HEK293 (cell line): ENCODE results near the gene GNAI1.

Source experiments
- CTCF ChIA-PET: fragments of 350-600 bp; formaldehyde crosslinking; extraction: SDS; loops from one replicate; lab custom pipeline; 2021; ENCODE audit warnings: antibody characterized with exemption; lab: Yijun Ruan, JAX
- POLR2A ChIA-PET: fragments of 300-600 bp; formaldehyde crosslinking; extraction: SDS; loops from one replicate; lab custom pipeline; 2020; ENCODE audit warnings: antibody characterized with exemption, inconsistent platforms; lab: Yijun Ruan, JAX
- H3K27ac ChIP-seq: fragments of 200-500 bp; sonication (Bioruptor generic); 2 replicates; pipeline ENCODE4 v1.5.1; 2014; ENCODE audit warnings: low read depth, low read length, control low read depth, inconsistent platforms; ENCODE audit errors: extremely low read depth
- H3K36me3 ChIP-seq, 2 experiments: fragments of 200-500 bp in 1 of 2; sonication (Bioruptor generic) in 1 of 2; 1 replicate in 1 of 2; 2 replicates in 1 of 2; pipeline ENCODE4 v1.5.1; 2014 to 2017; ENCODE audit warnings: inconsistent platforms in 2 of 2, low read length in 2 of 2; ENCODE audit not compliant: control insufficient read depth in 2 of 2, insufficient read depth in 1 of 2
- H3K4me1 ChIP-seq: fragments of 200-500 bp; sonication (Bioruptor generic); 2 replicates; pipeline ENCODE4 v1.5.1; 2014; ENCODE audit warnings: mild to moderate bottlenecking, low read length, inconsistent platforms; ENCODE audit not compliant: control insufficient read depth, insufficient read depth
- H3K4me3 ChIP-seq: 2 replicates; pipeline ENCODE4 v1.5.1; 2011; ENCODE audit warnings: low read depth, mild to moderate bottlenecking, control low read depth, low read length, moderate library complexity
- H3K9me3 ChIP-seq: fragments of 200-500 bp; sonication (Bioruptor generic); 2 replicates; pipeline ENCODE4 v1.5.1; 2014; ENCODE audit warnings: low read depth, low read length, inconsistent platforms; ENCODE audit not compliant: control insufficient read depth, insufficient read depth
- HOXC10 ChIP-seq: sonication (generic); formaldehyde crosslinking; IDR thresholded peaks from 2 replicates; pipeline ENCODE4 v1.8.1; 2023; ENCODE audit warnings: mild to moderate bottlenecking, missing genetic modification reagents
- IKZF3 ChIP-seq: fragments of 450-650 bp; IDR thresholded peaks from 2 replicates; pipeline ENCODE4 v1.5.0; 2018; ENCODE audit warnings: missing biosample characterization, mild to moderate bottlenecking, missing genetic modification characterization, moderate library complexity
- KLF7 ChIP-seq: fragments of 450-650 bp; formaldehyde crosslinking; IDR thresholded peaks from 2 replicates; pipeline ENCODE4 v1.5.1; 2016; ENCODE audit warnings: missing biosample characterization, missing genetic modification characterization, borderline replicate concordance
- RBAK ChIP-seq: fragments of 450-650 bp; formaldehyde crosslinking; IDR thresholded peaks from 2 replicates; pipeline ENCODE4 v1.5.1; 2016; ENCODE audit warnings: missing biosample characterization, missing genetic modification characterization
- SALL2 ChIP-seq: fragments of 450-650 bp; formaldehyde crosslinking; IDR thresholded peaks from 2 replicates; pipeline ENCODE4 v1.5.0; 2017; ENCODE audit warnings: missing biosample characterization, mild to moderate bottlenecking, missing genetic modification characterization, borderline replicate concordance
- SCRT2 ChIP-seq: fragments of 450-650 bp; formaldehyde crosslinking; IDR thresholded peaks from 2 replicates; pipeline ENCODE4 v1.5.1; 2016; ENCODE audit warnings: missing biosample characterization, missing genetic modification characterization
- TRIM28 ChIP-seq: IDR thresholded peaks from 2 replicates; pipeline ENCODE4 v1.6.1; 2011; ENCODE audit warnings: low read length, control low read depth, borderline replicate concordance
- WT1 ChIP-seq: fragments of 450-650 bp; formaldehyde crosslinking; IDR thresholded peaks from 2 replicates; pipeline ENCODE4 v1.5.1; 2016; ENCODE audit warnings: missing biosample characterization, missing genetic modification characterization
- YY2 ChIP-seq: fragments of 450-650 bp; formaldehyde crosslinking; IDR thresholded peaks from 2 replicates; pipeline ENCODE4 v1.5.1; 2016; ENCODE audit warnings: missing biosample characterization, missing genetic modification characterization
- ZBTB1 ChIP-seq: fragments of 450-650 bp; formaldehyde crosslinking; IDR thresholded peaks from 2 replicates; pipeline ENCODE4 v1.5.1; 2016; ENCODE audit warnings: missing biosample characterization, missing genetic modification characterization
- ZEB2 ChIP-seq: fragments of 450-650 bp; formaldehyde crosslinking; IDR thresholded peaks from 2 replicates; pipeline ENCODE4 v1.5.1; 2016; ENCODE audit warnings: missing biosample characterization, missing genetic modification characterization
- ZFP3 ChIP-seq: fragments of 450-650 bp; formaldehyde crosslinking; IDR thresholded peaks from 2 replicates; pipeline ENCODE4 v1.5.1; 2016; ENCODE audit warnings: low read depth, missing biosample characterization, missing genetic modification characterization
- ZNF138 ChIP-seq: fragments of 450-650 bp; formaldehyde crosslinking; IDR thresholded peaks from 2 replicates; pipeline ENCODE4 v1.5.1; 2016; ENCODE audit warnings: missing biosample characterization, missing genetic modification characterization, borderline replicate concordance
- ZNF140 ChIP-seq: fragments of 450-650 bp; formaldehyde crosslinking; IDR thresholded peaks from 2 replicates; pipeline ENCODE4 v1.5.1; 2016; ENCODE audit warnings: missing biosample characterization, missing genetic modification characterization
- ZNF302 ChIP-seq: fragments of 450-650 bp; formaldehyde crosslinking; IDR thresholded peaks from 2 replicates; pipeline ENCODE4 v1.5.1; 2016; ENCODE audit warnings: missing biosample characterization, missing genetic modification characterization, low read depth
- ZNF311 ChIP-seq: fragments of 450-650 bp; formaldehyde crosslinking; IDR thresholded peaks from 2 replicates; pipeline ENCODE4 v1.5.1; 2017; ENCODE audit warnings: missing biosample characterization, missing genetic modification characterization, borderline replicate concordance
- ZNF350 ChIP-seq: fragments of 450-650 bp; formaldehyde crosslinking; IDR thresholded peaks from 2 replicates; pipeline ENCODE4 v1.5.0; 2017; ENCODE audit warnings: missing biosample characterization, mild to moderate bottlenecking, missing genetic modification characterization
- ZNF48 ChIP-seq: fragments of 450-650 bp; formaldehyde crosslinking; IDR thresholded peaks from 2 replicates; pipeline ENCODE4 v1.5.1; 2016; ENCODE audit warnings: missing biosample characterization, missing genetic modification characterization
- ZNF529 ChIP-seq: fragments of 450-650 bp; formaldehyde crosslinking; IDR thresholded peaks from 2 replicates; pipeline ENCODE4 v1.5.1; 2017; ENCODE audit warnings: missing genetic modification characterization, missing biosample characterization; ENCODE audit not compliant: insufficient replicate concordance
- ZNF621 ChIP-seq: fragments of 450-650 bp; formaldehyde crosslinking; IDR thresholded peaks from 2 replicates; pipeline ENCODE4 v1.5.1; 2017; ENCODE audit warnings: missing biosample characterization, missing genetic modification characterization
- ZNF660 ChIP-seq: fragments of 450-650 bp; IDR thresholded peaks from 2 replicates; pipeline ENCODE4 v1.5.1; 2018; ENCODE audit warnings: missing biosample characterization, mild to moderate bottlenecking, missing genetic modification characterization
- ZNF707 ChIP-seq: fragments of 450-650 bp; formaldehyde crosslinking; IDR thresholded peaks from 2 replicates; pipeline ENCODE4 v1.5.1; 2016; ENCODE audit warnings: missing biosample characterization, missing genetic modification characterization
- ZNF76 ChIP-seq: fragments of 450-650 bp; formaldehyde crosslinking; IDR thresholded peaks from 2 replicates; pipeline ENCODE4; 2016; ENCODE audit warnings: low read depth, missing biosample characterization, missing genetic modification characterization, borderline replicate concordance
- TF ChIP-seq, protein P1 (sequence below): fragments of 450-650 bp; formaldehyde crosslinking; IDR thresholded peaks from 2 replicates; pipeline ENCODE4 v1.5.1; 2016; ENCODE audit warnings: missing biosample characterization, missing genetic modification characterization
- TF ChIP-seq, protein P2 (sequence below): fragments of 450-650 bp; formaldehyde crosslinking; IDR thresholded peaks from 2 replicates; pipeline ENCODE4 v1.5.1; 2016; ENCODE audit warnings: missing biosample characterization, missing genetic modification characterization
- TF ChIP-seq, protein P3 (sequence below): fragments of 450-650 bp; formaldehyde crosslinking; IDR thresholded peaks from 2 replicates; pipeline ENCODE4 v1.5.1; 2016; ENCODE audit warnings: missing biosample characterization, missing genetic modification characterization
- TF ChIP-seq, protein P4 (sequence below): fragments of 450-650 bp; formaldehyde crosslinking; IDR thresholded peaks from 2 replicates; pipeline ENCODE4 v1.5.1; 2016; ENCODE audit warnings: missing biosample characterization, missing genetic modification characterization

Gene GNAI1

DNA sequence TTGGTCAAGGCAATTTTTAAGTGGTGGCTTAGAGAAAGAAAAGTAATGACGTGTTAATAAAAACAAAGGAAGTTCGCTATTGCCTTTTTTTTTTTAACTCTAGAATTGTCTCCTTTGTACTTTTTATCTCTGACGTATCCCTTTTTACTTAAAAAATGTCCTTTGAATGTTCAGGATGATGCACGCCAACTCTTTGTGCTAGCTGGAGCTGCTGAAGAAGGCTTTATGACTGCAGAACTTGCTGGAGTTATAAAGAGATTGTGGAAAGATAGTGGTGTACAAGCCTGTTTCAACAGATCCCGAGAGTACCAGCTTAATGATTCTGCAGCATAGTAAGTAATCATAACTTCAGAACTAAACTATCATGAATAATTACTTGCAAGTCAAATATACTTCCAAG lies 64.4 kb downstream of the GNAI1 start:
- ChIA-PET POLR2A (no interaction called here), CTCF (no interaction called here)
- TF ChIP-seq RBAK (tag by site-specific recombination) = no peak
- TF ChIP-seq ZNF76 (tag by site-specific recombination) = no peak
- H3K9me3 ChIP-seq = no peaks in the 10 kb centered on the region
- H3K36me3 ChIP-seq = peaks cover 6 to 13% of the 10 kb centered on the region in 2 experiments
- no peaks in the 10 kb centered on the region for H3K4me1 ChIP-seq
- no peak overlapping the region for H3K27ac ChIP-seq
- no peak overlapping the region for H3K4me3 ChIP-seq

DNA sequence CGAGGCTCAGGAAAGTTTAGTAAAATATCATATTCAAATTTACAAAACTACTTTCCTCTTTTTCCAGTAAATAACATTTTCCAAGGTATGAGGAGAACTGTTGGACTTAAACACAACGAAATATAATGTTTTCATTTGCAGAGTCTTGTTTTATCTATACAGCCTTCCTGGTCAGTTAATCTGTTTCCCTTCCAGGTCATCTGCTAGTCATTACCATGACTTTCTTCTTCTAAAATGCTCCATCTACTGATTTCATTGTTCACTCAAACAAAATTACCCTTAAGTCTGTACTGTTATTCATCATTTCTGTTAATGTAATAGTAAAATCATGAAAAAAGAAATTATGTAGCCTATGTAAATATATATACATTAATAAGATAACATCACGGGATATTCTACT lies 69.8 kb downstream of the GNAI1 start:
- H3K4me1 ChIP-seq = no peaks in the 10 kb centered on the region
- peaks cover 6 to 13% of the 10 kb centered on the region in 2 experiments for H3K36me3 ChIP-seq
- no peak overlapping the region for H3K4me3 ChIP-seq
- POLR2A ChIA-PET = no interaction called here
- H3K9me3 ChIP-seq = no peaks in the 10 kb centered on the region
- no peak overlapping the region for H3K27ac ChIP-seq
- CTCF ChIA-PET = no interaction called here
- TF ChIP-seq WT1 (tag by site-specific recombination) (no peak), ZNF138 (tag by site-specific recombination) (no peak), ZNF707 (tag by site-specific recombination) (no peak), IKZF3 (no peak), ZEB2 (tag by site-specific recombination) (no peak), ZNF311 (tag by site-specific recombination) (no peak), HOXC10 (CRISPR knock-in tag) (no peak), ZNF302 (tag by site-specific recombination) (no peak), ZNF350 (no peak), SCRT2 (no peak), ZNF621 (tag by site-specific recombination) (no peak), RBAK (tag by site-specific recombination) (no peak), ZFP3 (tag by site-specific recombination) (no peak), ZNF660 (tag by site-specific recombination) (no peak)
- TF ChIP-seq, protein P1, sequence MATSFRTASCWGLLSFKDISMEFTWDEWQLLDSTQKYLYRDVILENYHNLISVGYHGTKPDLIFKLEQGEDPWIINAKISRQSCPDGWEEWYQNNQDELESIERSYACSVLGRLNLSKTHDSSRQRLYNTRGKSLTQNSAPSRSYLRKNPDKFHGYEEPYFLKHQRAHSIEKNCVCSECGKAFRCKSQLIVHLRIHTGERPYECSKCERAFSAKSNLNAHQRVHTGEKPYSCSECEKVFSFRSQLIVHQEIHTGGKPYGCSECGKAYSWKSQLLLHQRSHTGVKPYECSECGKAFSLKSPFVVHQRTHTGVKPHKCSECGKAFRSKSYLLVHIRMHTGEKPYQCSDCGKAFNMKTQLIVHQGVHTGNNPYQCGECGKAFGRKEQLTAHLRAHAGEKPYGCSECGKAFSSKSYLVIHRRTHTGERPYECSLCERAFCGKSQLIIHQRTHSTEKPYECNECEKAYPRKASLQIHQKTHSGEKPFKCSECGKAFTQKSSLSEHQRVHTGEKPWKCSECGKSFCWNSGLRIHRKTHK (tag by site-specific recombination) = no peak
- TF ChIP-seq, protein P2, sequence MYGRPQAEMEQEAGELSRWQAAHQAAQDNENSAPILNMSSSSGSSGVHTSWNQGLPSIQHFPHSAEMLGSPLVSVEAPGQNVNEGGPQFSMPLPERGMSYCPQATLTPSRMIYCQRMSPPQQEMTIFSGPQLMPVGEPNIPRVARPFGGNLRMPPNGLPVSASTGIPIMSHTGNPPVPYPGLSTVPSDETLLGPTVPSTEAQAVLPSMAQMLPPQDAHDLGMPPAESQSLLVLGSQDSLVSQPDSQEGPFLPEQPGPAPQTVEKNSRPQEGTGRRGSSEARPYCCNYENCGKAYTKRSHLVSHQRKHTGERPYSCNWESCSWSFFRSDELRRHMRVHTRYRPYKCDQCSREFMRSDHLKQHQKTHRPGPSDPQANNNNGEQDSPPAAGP (tag by site-specific recombination) = no peak
- TF ChIP-seq, protein P3, sequence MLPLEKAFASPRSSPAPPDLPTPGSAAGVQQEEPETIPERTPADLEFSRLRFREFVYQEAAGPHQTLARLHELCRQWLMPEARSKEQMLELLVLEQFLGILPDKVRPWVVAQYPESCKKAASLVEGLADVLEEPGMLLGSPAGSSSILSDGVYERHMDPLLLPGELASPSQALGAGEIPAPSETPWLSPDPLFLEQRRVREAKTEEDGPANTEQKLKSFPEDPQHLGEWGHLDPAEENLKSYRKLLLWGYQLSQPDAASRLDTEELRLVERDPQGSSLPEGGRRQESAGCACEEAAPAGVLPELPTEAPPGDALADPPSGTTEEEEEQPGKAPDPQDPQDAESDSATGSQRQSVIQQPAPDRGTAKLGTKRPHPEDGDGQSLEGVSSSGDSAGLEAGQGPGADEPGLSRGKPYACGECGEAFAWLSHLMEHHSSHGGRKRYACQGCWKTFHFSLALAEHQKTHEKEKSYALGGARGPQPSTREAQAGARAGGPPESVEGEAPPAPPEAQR (tag by site-specific recombination) = no peak

DNA sequence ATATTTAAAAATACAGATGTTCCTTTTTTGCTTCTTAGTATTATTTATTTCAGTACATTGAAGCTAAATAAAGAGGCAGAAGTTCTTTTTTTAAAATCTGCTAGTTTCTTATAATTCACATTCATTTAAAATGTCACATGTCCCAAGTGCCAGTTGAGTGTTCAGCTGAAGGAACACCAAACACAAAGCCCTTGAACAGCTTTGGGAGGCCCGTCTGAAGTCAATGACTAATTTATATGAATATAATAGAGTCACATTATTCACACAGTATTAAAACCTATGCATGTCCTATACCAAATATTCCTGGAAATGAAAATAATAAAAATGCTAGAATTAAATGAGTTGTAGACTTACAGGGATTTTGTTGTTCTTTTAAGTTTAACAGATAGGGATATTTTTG lies 70.3 kb downstream of the GNAI1 start:
- no peak overlapping the region for H3K27ac ChIP-seq
- ChIA-PET POLR2A (no interaction called here), CTCF (interaction anchor here (0.7 kb wide), 1 partner anchor 136 kb away, joined by 3 read pairs; no protein-coding TSS in a partner anchor)
- peaks cover 6 to 13% of the 10 kb centered on the region in 2 experiments for H3K36me3 ChIP-seq
- H3K9me3 ChIP-seq = no peaks in the 10 kb centered on the region
- H3K4me3 ChIP-seq = no peak overlapping the region
- no peaks in the 10 kb centered on the region for H3K4me1 ChIP-seq
- TF ChIP-seq TRIM28 (no peak), ZNF140 (tag by site-specific recombination) (no peak), ZNF48 (tag by site-specific recombination) (no peak), ZBTB1 (tag by site-specific recombination) (no peak), YY2 (no peak), ZNF529 (tag by site-specific recombination) (no peak), SALL2 (tag by site-specific recombination) (no peak), KLF7 (tag by site-specific recombination) (no peak)
- TF ChIP-seq, protein P4, sequence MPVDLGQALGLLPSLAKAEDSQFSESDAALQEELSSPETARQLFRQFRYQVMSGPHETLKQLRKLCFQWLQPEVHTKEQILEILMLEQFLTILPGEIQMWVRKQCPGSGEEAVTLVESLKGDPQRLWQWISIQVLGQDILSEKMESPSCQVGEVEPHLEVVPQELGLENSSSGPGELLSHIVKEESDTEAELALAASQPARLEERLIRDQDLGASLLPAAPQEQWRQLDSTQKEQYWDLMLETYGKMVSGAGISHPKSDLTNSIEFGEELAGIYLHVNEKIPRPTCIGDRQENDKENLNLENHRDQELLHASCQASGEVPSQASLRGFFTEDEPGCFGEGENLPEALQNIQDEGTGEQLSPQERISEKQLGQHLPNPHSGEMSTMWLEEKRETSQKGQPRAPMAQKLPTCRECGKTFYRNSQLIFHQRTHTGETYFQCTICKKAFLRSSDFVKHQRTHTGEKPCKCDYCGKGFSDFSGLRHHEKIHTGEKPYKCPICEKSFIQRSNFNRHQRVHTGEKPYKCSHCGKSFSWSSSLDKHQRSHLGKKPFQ (tag by site-specific recombination) = no peak
